SK-N-SH (cell line): Measurements from ENCODE around the gene AHCTF1. TPM values are rescaled to one million over a fixed set of nuclear protein-coding genes. Genes with fewer than 3 reads are reported as not detected.

Experiments used
- CTCF ChIA-PET: fragments of 300-600, 350-600 bp; formaldehyde crosslinking; extraction: SDS; loops from one replicate; lab custom pipeline; 2021; lab: Yijun Ruan, JAX
- POLR2A ChIA-PET: fragments of 350-600 bp; sonication (Branson Sonifier 250); formaldehyde crosslinking; extraction: SDS; loops from one replicate; lab custom pipeline; 2020; ENCODE audit warnings: antibody characterized with exemption, inconsistent platforms; lab: Yijun Ruan, JAX
- DNase-seq: peaks from one replicate; pipeline ENCODE4 v3.0.0; 2012
- H2AFZ ChIP-seq: fragments of 200-600 bp; sonication (generic); 2 replicates; pipeline ENCODE4 v1.8.1; 2016; ENCODE audit warnings: antibody characterized with exemption, mild to moderate bottlenecking, low read depth
- H3F3A ChIP-seq: fragments of 200-600 bp; sonication (generic); replicated peaks from 2 replicates; pipeline ENCODE3; 2016; ENCODE audit warnings: antibody characterized with exemption, mild to moderate bottlenecking; ENCODE audit not compliant: insufficient read depth
- H3K27ac ChIP-seq, 2 experiments: fragments of 200-500 bp in 1 of 2; fragments of 200-600 bp in 1 of 2; sonication (Bioruptor generic) in 1 of 2; sonication (generic), shearing (Covaris generic) in 1 of 2; 2 replicates each; pipeline versions ENCODE4 v1.5.1 to v1.6.1; 2014 to 2016; ENCODE audit warnings: low read depth in 2 of 2, inconsistent platforms in 1 of 2, low read length in 1 of 2, mild to moderate bottlenecking in 1 of 2, mixed read lengths in 1 of 2
- H3K27me3 ChIP-seq: fragments of 200-600 bp; sonication (generic), shearing (Covaris generic); 2 replicates; pipeline ENCODE4 v1.6.1; 2016; ENCODE audit warnings: mixed run types; ENCODE audit not compliant: insufficient read depth
- H3K36me3 ChIP-seq, 2 experiments: fragments of 200-500 bp in 1 of 2; fragments of 200-600 bp in 1 of 2; sonication (Bioruptor generic) in 1 of 2; sonication (generic) in 1 of 2; replicated peaks in 1 of 2; 2 replicates each; pipeline versions ENCODE3 to v1.5.1; 2014 to 2016; ENCODE audit warnings: low read length in 1 of 2, mild to moderate bottlenecking in 1 of 2; ENCODE audit not compliant: insufficient read depth in 2 of 2, control insufficient read depth in 1 of 2
- H3K4me1 ChIP-seq, 2 experiments: fragments of 200-500 bp in 1 of 2; fragments of 200-600 bp in 1 of 2; sonication (Bioruptor generic) in 1 of 2; sonication (generic), shearing (Covaris generic) in 1 of 2; 2 replicates each; pipeline versions ENCODE4 v1.5.1 to v1.6.1; 2014 to 2016; ENCODE audit warnings: low read depth in 1 of 2, low read length in 1 of 2, mixed run types in 1 of 2; ENCODE audit not compliant: insufficient read depth in 2 of 2, control insufficient read depth in 1 of 2
- H3K4me2 ChIP-seq: fragments of 200-600 bp; sonication (generic), shearing (Covaris generic); 2 replicates; pipeline ENCODE4 v1.6.1; 2017; ENCODE audit warnings: mixed run types
- H3K4me3 ChIP-seq, 2 experiments: fragments of 200-500 bp in 1 of 2; fragments of 200-600 bp in 1 of 2; sonication (Bioruptor generic) in 1 of 2; sonication (generic), shearing (Covaris generic) in 1 of 2; 2 replicates each; pipeline versions ENCODE4 v1.5.1 to v1.8.1; 2014 to 2016; ENCODE audit warnings: low read depth in 2 of 2, inconsistent platforms in 1 of 2, low read length in 1 of 2, mild to moderate bottlenecking in 1 of 2, mixed read lengths in 1 of 2, moderate library complexity in 1 of 2
- H3K79me2 ChIP-seq: fragments of 200-600 bp; sonication (generic); 2 replicates; pipeline ENCODE4 v1.8.1; 2017; ENCODE audit warnings: mild to moderate bottlenecking; ENCODE audit not compliant: insufficient read depth
- H3K9ac ChIP-seq: fragments of 200-600 bp; sonication (generic); 2 replicates; pipeline ENCODE4 v1.6.1; 2017; ENCODE audit warnings: mixed run types
- H3K9me2 ChIP-seq: fragments of 200-600 bp; sonication (generic); 2 replicates; pipeline ENCODE4 v1.6.1; 2017; ENCODE audit warnings: mixed run types
- H3K9me3 ChIP-seq: fragments of 200-600 bp; sonication (generic); 2 replicates; pipeline ENCODE4 v1.6.1; 2017; ENCODE audit warnings: mixed run types, mild to moderate bottlenecking, moderate library complexity
- H4K20me1 ChIP-seq: fragments of 200-600 bp; sonication (generic); 2 replicates; pipeline ENCODE4 v1.6.1; 2017; ENCODE audit warnings: mild to moderate bottlenecking, mixed run types; ENCODE audit not compliant: insufficient read depth
- ELF1 ChIP-seq: IDR thresholded peaks from 2 replicates; pipeline ENCODE4 v1.4.0; 2012
- EP300 ChIP-seq, 2 experiments: IDR thresholded peaks; 2 replicates each; pipeline versions ENCODE4 v1.4.0 to v1.6.1; 2012; ENCODE audit warnings: borderline replicate concordance in 1 of 2, low read depth in 1 of 2, low read length in 1 of 2
- EZH2phosphoT487 ChIP-seq: fragments of 200-600 bp; sonication (generic); IDR thresholded peaks from 2 replicates; pipeline ENCODE4 v1.6.1; 2017; ENCODE audit warnings: low read depth, mixed run types, mild to moderate bottlenecking, antibody characterized with exemption, moderate library complexity, borderline replicate concordance
- GATA2 ChIP-seq: sonication (generic); formaldehyde crosslinking; IDR thresholded peaks from 2 replicates; pipeline ENCODE4 v1.5.0; 2020; ENCODE audit warnings: mild to moderate bottlenecking, missing genetic modification reagents
- JUND ChIP-seq: IDR thresholded peaks from 2 replicates; pipeline ENCODE4 v1.4.0; 2012
- MEF2A ChIP-seq: IDR thresholded peaks from 2 replicates; pipeline ENCODE4 v1.4.0; 2012; ENCODE audit warnings: low read depth, borderline replicate concordance
- NRF1 ChIP-seq: IDR thresholded peaks from 2 replicates; pipeline ENCODE4 v1.6.1; 2012; ENCODE audit warnings: low read depth, mild to moderate bottlenecking, low read length
- RAD21 ChIP-seq: IDR thresholded peaks from 2 replicates; pipeline ENCODE4 v1.6.1; 2012; ENCODE audit warnings: mild to moderate bottlenecking, low read length
- TAF1 ChIP-seq: IDR thresholded peaks from 2 replicates; pipeline ENCODE4 v1.6.1; 2012; ENCODE audit warnings: low read depth, mild to moderate bottlenecking, low read length, moderate library complexity, borderline replicate concordance
- WGBS: methylation state at CpG from one replicate; pipeline ENCODE4 v1.1.6; 2017; ENCODE audit warnings: low lambda C conversion rate; 5-methylcytosine and 5-hydroxymethylcytosine counted together
- polyA plus RNA-seq, 3 experiments: library from polyadenylated mRNA; depleted of rRNA; stranded (reverse); fragments of >200 nt; gene quantifications; 2 replicates each; pipeline ENCODE4 v1.2.3, GENCODE V29; 2012
- TF ChIP-seq, protein P1 (sequence below): IDR thresholded peaks from 2 replicates; pipeline ENCODE4 v1.6.1; 2012; ENCODE audit warnings: mild to moderate bottlenecking, low read depth, low read length, moderate library complexity
- TF ChIP-seq, protein P2 (sequence below): IDR thresholded peaks from 2 replicates; pipeline ENCODE4 v1.4.0; 2012; ENCODE audit warnings: low read depth, borderline replicate concordance
- TF ChIP-seq, protein P3 (sequence below): fragments of 200-600 bp; sonication (generic); IDR thresholded peaks from 2 replicates; pipeline ENCODE4 v1.6.1; 2017; ENCODE audit warnings: antibody characterized with exemption, mild to moderate bottlenecking, moderate library complexity
- TF ChIP-seq, protein P4 (sequence below): fragments of 150-350 bp; IDR thresholded peaks from 2 replicates; pipeline ENCODE4 v1.6.1; 2016; ENCODE audit warnings: mild to moderate bottlenecking, low read depth, low read length
- TF ChIP-seq, protein P5 (sequence below): IDR thresholded peaks from 2 replicates; pipeline ENCODE4; 2012
- TF ChIP-seq, protein P6 (sequence below): IDR thresholded peaks from 2 replicates; pipeline ENCODE4 v1.4.0; 2012; ENCODE audit warnings: low read depth, borderline replicate concordance

Gene AHCTF1
- polyA plus RNA-seq, 1 of the 3 experiments (the other 2 are of a cell fraction), result 8.5 TPM

DNA sequence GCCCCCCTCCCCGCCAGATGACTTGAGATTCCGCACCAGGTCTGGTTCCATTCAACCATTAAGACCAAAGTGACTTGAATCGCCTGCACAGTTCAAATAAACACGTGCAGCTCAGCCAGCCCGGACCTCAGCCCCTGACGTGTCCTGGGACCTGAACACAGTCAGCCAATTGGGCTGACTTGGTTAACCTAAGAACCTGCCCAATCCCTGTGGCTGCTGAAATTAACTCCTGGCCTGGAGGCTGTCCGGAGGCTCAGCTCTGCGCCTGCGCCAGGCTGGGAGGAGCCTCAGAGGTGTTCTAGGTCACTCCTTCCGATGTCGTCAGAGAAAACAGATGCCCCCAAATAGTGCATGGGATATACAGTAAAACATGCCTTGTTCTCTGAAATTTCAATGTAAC, 134.2 kb downstream of the AHCTF1 start (continued):
- TF ChIP-seq, protein P1, sequence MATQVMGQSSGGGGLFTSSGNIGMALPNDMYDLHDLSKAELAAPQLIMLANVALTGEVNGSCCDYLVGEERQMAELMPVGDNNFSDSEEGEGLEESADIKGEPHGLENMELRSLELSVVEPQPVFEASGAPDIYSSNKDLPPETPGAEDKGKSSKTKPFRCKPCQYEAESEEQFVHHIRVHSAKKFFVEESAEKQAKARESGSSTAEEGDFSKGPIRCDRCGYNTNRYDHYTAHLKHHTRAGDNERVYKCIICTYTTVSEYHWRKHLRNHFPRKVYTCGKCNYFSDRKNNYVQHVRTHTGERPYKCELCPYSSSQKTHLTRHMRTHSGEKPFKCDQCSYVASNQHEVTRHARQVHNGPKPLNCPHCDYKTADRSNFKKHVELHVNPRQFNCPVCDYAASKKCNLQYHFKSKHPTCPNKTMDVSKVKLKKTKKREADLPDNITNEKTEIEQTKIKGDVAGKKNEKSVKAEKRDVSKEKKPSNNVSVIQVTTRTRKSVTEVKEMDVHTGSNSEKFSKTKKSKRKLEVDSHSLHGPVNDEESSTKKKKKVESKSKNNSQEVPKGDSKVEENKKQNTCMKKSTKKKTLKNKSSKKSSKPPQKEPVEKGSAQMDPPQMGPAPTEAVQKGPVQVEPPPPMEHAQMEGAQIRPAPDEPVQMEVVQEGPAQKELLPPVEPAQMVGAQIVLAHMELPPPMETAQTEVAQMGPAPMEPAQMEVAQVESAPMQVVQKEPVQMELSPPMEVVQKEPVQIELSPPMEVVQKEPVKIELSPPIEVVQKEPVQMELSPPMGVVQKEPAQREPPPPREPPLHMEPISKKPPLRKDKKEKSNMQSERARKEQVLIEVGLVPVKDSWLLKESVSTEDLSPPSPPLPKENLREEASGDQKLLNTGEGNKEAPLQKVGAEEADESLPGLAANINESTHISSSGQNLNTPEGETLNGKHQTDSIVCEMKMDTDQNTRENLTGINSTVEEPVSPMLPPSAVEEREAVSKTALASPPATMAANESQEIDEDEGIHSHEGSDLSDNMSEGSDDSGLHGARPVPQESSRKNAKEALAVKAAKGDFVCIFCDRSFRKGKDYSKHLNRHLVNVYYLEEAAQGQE, result no peak

DNA sequence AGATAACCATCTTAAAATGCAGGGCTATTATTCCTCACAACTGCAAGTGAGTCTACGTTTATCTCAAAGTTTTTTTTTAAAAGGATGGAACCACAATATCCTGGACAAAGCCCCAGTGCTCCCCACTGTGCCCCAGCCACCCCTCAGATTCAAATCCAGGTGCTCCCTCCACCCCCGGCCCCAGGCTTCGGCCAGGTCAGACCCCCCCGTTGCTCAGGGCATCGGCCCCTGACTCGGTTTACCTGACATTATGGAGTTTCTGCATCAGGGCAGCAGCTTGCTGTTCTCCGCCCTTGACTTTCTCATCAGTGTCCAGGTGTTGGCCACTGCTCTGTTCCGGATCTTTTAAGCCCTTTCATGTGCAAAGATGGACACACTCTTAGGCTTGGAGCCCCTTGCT, 134.6 kb downstream of the AHCTF1 start:
- 57% methylated on average over 8 of the region's 8 CpGs for WGBS
- CTCF ChIA-PET, result interaction anchor here (0.6 kb wide), 1 partner anchor 10 kb away, joined by 3 read pairs; no protein-coding TSS in a partner anchor
- peaks cover 0 to 11% of the 10 kb centered on the region in 2 experiments; a peak in 2 of 4 replicates for H3K4me1 ChIP-seq
- TF ChIP-seq GATA2 (CRISPR knock-in tag) (no peak), EZH2phosphoT487 (no peak), RAD21 (no peak), EP300 (IDR thresholded peaks at IDR 0.05; ENCODE audit: borderline replicate concordance in 1 of 2, low read depth in 1 of 2, low read length in 1 of 2) (no peak), TAF1 (no peak), NRF1 (no peak), ELF1 (no peak), JUND (no peak), MEF2A (no peak)
- TF ChIP-seq, protein P2, sequence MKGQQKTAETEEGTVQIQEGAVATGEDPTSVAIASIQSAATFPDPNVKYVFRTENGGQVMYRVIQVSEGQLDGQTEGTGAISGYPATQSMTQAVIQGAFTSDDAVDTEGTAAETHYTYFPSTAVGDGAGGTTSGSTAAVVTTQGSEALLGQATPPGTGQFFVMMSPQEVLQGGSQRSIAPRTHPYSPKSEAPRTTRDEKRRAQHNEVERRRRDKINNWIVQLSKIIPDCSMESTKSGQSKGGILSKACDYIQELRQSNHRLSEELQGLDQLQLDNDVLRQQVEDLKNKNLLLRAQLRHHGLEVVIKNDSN, result no peak
- TF ChIP-seq, protein P3, sequence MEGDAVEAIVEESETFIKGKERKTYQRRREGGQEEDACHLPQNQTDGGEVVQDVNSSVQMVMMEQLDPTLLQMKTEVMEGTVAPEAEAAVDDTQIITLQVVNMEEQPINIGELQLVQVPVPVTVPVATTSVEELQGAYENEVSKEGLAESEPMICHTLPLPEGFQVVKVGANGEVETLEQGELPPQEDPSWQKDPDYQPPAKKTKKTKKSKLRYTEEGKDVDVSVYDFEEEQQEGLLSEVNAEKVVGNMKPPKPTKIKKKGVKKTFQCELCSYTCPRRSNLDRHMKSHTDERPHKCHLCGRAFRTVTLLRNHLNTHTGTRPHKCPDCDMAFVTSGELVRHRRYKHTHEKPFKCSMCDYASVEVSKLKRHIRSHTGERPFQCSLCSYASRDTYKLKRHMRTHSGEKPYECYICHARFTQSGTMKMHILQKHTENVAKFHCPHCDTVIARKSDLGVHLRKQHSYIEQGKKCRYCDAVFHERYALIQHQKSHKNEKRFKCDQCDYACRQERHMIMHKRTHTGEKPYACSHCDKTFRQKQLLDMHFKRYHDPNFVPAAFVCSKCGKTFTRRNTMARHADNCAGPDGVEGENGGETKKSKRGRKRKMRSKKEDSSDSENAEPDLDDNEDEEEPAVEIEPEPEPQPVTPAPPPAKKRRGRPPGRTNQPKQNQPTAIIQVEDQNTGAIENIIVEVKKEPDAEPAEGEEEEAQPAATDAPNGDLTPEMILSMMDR, result no peak
- TF ChIP-seq, protein P1, result no peak
- TF ChIP-seq, protein P4, sequence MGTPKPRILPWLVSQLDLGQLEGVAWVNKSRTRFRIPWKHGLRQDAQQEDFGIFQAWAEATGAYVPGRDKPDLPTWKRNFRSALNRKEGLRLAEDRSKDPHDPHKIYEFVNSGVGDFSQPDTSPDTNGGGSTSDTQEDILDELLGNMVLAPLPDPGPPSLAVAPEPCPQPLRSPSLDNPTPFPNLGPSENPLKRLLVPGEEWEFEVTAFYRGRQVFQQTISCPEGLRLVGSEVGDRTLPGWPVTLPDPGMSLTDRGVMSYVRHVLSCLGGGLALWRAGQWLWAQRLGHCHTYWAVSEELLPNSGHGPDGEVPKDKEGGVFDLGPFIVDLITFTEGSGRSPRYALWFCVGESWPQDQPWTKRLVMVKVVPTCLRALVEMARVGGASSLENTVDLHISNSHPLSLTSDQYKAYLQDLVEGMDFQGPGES, result no peak
- TF ChIP-seq, protein P5, sequence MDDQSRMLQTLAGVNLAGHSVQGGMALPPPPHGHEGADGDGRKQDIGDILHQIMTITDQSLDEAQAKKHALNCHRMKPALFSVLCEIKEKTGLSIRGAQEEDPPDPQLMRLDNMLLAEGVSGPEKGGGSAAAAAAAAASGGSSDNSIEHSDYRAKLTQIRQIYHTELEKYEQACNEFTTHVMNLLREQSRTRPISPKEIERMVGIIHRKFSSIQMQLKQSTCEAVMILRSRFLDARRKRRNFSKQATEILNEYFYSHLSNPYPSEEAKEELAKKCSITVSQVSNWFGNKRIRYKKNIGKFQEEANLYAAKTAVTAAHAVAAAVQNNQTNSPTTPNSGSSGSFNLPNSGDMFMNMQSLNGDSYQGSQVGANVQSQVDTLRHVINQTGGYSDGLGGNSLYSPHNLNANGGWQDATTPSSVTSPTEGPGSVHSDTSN, result no peak
- TF ChIP-seq, protein P6, sequence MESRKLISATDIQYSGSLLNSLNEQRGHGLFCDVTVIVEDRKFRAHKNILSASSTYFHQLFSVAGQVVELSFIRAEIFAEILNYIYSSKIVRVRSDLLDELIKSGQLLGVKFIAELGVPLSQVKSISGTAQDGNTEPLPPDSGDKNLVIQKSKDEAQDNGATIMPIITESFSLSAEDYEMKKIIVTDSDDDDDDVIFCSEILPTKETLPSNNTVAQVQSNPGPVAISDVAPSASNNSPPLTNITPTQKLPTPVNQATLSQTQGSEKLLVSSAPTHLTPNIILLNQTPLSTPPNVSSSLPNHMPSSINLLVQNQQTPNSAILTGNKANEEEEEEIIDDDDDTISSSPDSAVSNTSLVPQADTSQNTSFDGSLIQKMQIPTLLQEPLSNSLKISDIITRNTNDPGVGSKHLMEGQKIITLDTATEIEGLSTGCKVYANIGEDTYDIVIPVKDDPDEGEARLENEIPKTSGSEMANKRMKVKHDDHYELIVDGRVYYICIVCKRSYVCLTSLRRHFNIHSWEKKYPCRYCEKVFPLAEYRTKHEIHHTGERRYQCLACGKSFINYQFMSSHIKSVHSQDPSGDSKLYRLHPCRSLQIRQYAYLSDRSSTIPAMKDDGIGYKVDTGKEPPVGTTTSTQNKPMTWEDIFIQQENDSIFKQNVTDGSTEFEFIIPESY, result no peak

More for the DNA sequence above, 134.6 kb downstream of the AHCTF1 start:
- no peak overlapping the region for H3K4me3 ChIP-seq
- H3F3A ChIP-seq, result no peaks in the 10 kb centered on the region
- POLR2A ChIA-PET, result no interaction called here
- H3K36me3 ChIP-seq, result no peaks in the 10 kb centered on the region
- no peaks in the 10 kb centered on the region for H3K79me2 ChIP-seq
- H3K27me3 ChIP-seq, result no peaks in the 10 kb centered on the region
- H3K9ac ChIP-seq, result no peak overlapping the region
- no peak for DNase-seq
- no peaks in the 10 kb centered on the region for H3K9me3 ChIP-seq
- H3K4me2 ChIP-seq, result no peak overlapping the region
- no peak overlapping the region for H3K27ac ChIP-seq
- H3K9me2 ChIP-seq, result no peaks in the 10 kb centered on the region
- H4K20me1 ChIP-seq, result no peaks in the 10 kb centered on the region
- H2AFZ ChIP-seq, result no peak overlapping the region
